Fibroblast of gingiva (primary cell): Measurements from ENCODE around the gene ETV3L.

ENCODE experiments used
- DNase-seq: peaks from one replicate; pipeline ENCODE4 v3.0.0-alpha.2; 2011; ENCODE audit warnings: low read depth

Gene ETV3L

GRCh38 chr1:157132111-157132510 lies 32.5 kb upstream of the ETV3L start:
- DNase-seq, result no peak

GRCh38 chr1:157131281-157131680 lies 31.7 kb upstream of the ETV3L start:
- DNase-seq, result no peak

- DNase-seq, result no peak
Measured at GRCh38 chr1:157124855-157125254, 25.2 kb upstream of the ETV3L start.

- DNase-seq, result no peak
Measured at GRCh38 chr1:157119448-157119847, 19.8 kb upstream of the ETV3L start.

GRCh38 chr1:157119008-157119407 lies 19.4 kb upstream of the ETV3L start:
- DNase-seq, result no peak

- DNase-seq, result no peak
Measured at GRCh38 chr1:157117527-157118057, 18.0 kb upstream of the ETV3L start.

DNA sequence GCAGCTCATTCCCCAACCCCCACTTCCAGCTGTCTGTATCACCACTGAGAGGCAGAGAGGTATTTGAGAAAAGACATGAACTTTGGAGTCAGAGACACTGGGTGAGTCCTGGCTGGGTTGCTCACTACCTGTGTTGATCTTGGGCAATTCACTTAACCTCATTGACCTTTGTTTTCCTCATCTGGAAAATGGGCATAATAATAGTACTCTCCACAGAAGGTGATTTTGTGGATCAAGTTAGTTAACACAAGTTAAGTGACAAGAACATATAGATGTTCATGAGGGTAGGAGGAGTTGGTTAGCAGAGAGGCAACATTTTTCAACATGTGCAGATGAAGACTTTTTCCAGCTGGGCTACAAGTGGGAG lies 17.1 kb upstream of the ETV3L start:
- no peak for DNase-seq

- no peak for DNase-seq
Measured at GRCh38 chr1:157115851-157116736, 16.5 kb upstream of the ETV3L start.

DNA sequence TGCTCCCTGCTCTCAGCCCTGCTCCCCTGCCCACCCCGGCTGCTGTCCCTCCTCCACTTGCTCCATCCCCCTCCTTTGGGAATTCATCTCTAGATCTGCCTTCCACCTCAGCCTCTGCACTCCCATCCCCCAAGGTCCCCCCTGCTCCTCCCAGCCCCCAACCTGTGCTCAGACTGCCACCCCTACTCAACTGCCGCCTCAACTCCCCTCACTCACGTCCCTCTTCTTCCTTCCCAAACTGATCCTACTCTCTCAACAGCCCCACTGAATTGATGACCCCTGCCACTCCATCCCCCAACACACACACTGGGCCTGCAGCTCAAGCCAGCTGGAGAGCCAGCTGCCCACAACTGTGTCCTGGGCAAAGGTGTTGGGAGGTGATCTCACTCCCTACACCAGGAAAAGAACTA lies 15.8 kb upstream of the ETV3L start:
- DNase-seq, result no peak

DNA sequence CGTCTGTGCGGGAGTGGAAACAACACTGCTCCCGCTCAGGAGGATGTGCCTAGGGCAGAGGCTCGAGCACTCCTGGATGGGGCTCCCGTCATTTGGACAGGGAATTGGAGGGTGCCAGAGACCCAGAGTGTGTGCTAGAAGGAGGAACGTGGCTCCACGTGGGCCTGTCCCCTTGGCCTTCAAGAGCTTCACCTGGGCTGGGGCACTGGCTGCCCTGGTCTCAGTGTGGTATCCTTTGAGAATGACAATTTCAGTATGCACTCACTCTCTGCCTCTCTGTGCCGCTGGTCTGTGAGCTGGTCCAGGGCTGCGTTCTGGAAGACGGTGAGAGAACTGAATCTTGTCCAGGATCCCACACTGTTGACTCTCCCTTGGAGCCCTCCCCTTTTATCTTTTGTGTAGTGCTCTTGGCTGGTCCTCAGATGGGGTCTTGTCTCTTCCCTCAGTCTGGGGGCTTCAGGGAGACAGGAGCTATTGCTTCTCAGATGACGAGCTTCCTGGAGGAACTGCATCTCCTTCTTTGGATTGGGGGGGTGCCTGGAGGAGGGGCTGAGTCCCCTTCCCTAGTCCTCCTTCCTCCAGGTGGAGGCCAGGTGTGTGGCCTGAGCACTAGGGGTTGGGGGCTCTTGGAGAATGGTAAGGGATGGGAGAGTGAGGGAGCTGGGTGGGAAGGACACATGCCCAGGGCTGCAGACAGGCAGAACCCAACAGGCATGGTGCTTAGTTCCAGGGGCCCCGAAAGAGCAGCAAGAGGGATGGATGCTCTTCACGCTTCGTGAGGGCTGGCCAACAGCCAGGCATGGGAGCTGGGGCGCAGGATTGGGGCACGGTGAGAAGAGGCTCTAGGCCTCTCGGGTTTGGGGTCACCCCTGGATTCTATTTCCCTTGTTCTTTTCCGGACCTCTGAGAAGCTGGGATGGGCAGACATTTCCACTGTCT lies 14.8 kb upstream of the ETV3L start:
- no peak for DNase-seq

DNA sequence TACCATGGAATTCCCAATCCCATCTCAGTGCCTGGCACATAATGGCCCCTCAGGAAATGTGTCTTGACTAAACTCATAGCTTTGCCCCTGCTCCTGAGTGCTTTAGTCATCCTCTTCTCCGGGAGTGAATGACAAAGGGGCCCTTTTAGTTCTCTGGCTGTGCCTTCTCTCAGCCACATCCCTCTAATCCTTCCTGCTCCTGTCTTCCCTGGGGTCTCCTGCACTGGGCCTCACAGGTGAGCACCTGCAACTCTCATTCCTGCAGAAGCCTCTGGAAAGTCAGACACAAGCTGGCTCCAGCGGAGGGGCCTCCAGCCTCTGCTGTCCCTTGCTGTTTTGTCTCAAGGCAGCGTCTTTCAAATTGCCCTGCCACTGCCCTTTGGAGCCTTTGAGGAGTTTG lies 14.0 kb upstream of the ETV3L start:
- no peak for DNase-seq

DNA sequence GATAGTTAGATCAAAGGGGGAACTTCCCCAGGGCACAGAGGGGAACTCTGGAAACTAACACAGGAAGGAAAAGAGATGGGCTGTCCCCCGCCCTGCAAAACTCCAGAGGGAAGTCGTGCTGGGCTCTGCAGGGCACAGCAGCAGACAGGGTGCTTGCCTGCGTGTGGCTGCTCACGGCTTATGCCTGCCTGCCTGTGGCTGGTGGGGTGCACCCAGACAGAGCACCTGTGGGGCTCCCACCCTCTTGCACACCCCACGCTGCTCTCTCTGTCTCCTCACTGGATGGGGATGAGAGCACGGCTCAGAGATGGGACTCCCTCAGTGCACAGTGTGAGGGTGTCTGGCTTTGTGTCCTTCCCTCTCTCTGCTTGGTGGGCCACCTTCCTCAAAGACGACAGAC lies 13.5 kb upstream of the ETV3L start:
- DNase-seq, result no peak

DNA sequence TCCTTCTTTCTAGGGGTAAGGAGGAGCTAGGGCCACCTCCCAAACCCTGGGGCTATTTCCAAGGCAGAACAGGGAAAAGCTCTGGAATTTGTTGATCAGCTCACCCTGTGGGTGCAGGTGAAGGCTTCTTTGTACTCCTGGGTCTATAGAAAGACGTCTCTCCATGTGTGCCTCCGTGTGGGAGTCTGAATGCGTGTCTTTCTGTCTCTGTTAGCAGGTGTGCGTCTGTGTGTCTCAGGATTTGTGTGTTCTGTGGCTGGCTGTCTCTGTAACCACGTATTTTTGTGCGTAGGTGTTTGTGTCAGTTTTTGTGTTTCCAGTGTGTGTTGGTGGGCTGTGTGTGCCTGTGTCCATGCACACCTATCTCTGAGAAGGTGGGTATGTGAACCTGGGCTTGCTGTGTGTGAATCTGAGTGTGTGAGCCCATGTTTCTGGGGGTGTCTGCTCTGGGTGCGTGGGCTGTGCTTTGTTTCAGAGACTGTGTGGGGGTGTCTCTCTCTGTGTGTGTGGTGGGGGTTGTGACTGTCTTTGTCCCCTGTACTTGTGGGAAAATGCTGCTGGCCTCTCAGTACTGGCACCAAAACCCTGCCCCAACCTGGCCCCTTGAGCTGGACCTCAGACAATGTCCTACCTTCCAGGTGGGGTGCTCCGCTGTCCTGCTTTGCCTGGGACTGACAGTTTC lies 12.7 kb upstream of the ETV3L start:
- no peak for DNase-seq

DNA sequence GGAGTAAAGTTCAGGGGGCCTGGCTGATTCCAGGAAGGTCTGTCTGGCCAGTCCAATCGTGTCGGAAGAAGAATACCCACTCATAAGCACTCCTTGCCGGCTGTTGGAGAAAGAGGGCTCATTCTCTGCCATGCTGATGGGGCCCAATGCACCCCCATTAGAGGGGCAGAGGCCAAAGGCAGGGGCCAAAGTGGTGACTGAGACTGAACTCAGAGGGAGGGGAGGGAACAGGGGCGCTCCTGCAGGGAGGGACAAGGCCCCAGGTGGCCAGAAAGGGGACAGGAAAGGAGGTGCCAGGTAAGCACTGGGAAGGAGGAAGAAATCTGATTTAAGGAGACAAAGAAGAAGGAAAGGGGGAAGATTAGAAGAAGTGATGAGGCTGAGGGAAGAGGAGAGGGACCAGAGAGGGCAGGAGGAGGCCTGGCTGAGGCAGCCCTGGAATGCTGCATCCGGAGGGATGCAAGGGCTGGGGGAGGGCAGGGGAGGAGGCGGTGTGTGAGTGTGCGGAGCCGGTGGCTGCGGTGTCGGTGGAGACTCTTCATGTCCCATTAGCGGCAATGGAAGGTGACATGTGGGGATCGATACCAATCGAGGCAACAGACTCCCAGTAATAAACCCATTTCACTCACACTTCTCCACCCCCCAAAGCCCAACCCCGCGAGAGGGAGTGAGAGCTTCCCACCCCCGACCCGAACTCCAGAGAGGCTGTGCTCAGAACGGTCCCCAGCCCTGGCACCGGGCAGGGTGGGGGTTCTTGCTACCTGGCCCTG lies 12.0 kb upstream of the ETV3L start:
- no peak for DNase-seq

DNA sequence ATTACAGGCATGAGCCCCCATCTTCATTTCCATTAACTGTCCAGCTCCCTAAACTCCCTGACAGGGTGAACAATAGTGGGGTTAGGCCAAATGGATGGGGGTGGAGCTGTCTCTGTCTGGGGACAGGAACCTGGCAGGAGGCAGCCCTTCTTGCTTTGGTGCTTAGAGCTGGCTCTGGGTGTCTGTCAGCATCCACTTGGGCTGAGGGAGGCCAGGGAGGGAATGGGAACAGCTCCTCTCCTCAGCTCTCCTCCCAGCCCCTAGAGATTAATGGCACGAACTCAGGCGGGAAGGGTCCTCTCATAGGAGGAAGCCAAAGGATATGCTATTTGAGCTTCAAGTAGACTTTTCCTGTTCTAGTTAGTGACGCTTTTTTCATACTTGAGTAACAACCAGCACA lies 11.1 kb upstream of the ETV3L start:
- DNase-seq, result no peak

- DNase-seq, result peak; percentile 8
Measured at GRCh38 chr1:157110003-157110402, 10.4 kb upstream of the ETV3L start.

DNA sequence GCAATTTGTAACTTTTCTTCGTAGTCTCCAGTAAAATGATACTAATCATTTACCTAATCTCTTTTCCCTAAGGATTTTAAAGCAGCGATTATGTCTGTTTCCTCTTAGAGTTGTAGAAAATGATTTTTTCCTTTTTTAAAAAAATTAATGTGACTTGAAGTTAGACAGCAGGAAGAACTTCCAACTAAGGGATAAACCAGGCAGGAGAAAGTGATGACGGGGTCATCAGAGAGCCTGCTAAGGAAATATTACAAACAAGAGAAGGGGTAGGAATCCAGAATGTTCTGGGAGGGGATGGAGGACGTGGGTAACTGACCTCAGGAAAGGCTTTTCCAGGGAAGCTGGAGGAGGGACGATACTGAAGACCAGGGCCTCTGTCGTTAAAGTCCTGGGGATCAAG lies 8.8 kb upstream of the ETV3L start:
- no peak for DNase-seq

- no peak for DNase-seq
Measured at GRCh38 chr1:157107702-157108101, 8.1 kb upstream of the ETV3L start.

DNA sequence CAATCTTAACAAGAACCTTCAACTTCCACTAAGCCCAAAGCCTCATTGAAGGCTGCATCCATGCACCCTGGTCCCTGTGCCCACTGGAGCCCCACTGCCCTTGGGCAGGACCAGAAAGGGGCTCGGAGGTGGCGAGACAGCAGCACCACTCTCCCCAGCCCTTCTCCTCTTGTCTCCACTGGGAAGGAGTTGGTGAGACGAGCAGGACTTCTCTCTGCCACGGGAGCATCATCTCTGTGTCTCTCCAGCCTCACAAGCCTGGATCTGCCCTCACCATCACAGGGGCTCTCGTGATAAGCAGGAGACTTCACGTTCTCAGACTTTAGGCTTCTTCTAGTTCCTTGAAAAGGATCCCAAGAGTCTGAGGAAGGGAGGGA lies 7.2 kb upstream of the ETV3L start:
- no peak for DNase-seq

GRCh38 chr1:157105988-157106812 lies 6.6 kb upstream of the ETV3L start:
- DNase-seq, result peak; percentile 46
